ENCODE data around the gene ATP8B1.

ATP8B1 gene

DNA sequence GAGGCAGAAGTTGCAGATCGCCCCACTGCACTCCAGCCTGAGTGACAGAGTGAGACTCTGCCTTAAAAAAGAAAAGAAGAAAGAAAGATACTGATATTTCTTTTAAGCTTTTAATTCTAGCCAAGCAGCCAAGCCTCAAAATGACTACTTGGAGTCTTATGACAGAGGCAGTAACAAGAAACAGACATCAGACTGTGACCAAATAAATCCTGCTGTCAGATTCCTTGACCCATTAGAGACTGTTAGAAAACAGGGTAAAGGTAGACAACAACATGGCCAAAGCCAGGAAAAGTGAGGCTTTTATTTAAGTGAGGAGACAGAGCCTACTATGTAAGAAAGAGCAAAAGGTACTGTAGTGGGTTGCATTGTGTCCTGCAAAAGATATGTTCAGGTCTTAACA lies 98.1 kb downstream of the ATP8B1 start:
- TF ChIP-seq TCF12 (IDR thresholded peaks at IDR 0.05; ENCODE audit: low read depth) (no peak), CREB1 (IDR thresholded peaks at IDR 0.05; ENCODE audit: low read depth) (no peak), ZBTB7A (IDR thresholded peaks at IDR 0.05; ENCODE audit: low read depth) (no peak), NFIC (IDR thresholded peaks at IDR 0.05) (no peak), YY1 (IDR thresholded peaks at IDR 0.05; ENCODE audit: low read depth) (no peak)
- TF ChIP-seq, protein P1, sequence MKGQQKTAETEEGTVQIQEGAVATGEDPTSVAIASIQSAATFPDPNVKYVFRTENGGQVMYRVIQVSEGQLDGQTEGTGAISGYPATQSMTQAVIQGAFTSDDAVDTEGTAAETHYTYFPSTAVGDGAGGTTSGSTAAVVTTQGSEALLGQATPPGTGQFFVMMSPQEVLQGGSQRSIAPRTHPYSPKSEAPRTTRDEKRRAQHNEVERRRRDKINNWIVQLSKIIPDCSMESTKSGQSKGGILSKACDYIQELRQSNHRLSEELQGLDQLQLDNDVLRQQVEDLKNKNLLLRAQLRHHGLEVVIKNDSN (IDR thresholded peaks at IDR 0.05), result no peak

DNA sequence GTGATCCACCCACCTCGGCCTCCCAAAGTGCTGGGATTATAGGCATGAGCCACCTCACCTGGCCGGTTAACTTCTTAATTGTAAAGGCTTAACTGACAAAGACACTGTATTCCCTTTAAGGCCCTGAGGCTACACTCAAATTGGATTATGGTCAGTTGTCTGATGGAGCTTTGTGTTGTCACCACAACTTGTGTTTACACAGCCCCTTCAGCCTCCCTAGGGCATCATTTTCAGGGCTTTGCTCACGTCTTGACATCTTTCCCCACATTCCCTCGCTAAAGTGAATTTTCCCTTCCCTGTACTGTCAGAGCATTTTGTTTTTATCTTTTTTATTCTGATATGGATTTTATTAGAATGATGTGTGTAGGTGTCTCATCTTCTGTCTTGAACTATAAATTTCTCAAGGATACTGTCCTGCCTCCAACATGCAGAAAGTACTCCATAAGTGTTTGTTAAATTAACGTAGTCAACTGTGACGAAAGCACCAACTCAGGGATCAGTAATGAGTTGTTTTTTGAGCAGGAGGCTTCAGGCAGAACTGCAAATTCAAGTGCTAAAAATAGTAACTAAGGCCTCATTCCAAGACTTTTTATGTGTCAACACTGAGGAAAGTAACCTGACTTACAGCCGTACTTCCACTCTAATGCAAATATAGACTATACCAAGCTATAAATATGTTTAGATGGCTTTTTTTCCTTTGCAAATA lies 104.4 kb downstream of the ATP8B1 start:
- no peak for TF ChIP-seq TCF12 (IDR thresholded peaks at IDR 0.05; ENCODE audit: low read depth)
- no peak for TF ChIP-seq YY1 (IDR thresholded peaks at IDR 0.05; ENCODE audit: low read depth)
- no peak for TF ChIP-seq CREB1 (IDR thresholded peaks at IDR 0.05; ENCODE audit: low read depth)
- TF ChIP-seq EGR1 (IDR thresholded peaks at IDR 0.05), result no peak
- TF ChIP-seq, protein P2, sequence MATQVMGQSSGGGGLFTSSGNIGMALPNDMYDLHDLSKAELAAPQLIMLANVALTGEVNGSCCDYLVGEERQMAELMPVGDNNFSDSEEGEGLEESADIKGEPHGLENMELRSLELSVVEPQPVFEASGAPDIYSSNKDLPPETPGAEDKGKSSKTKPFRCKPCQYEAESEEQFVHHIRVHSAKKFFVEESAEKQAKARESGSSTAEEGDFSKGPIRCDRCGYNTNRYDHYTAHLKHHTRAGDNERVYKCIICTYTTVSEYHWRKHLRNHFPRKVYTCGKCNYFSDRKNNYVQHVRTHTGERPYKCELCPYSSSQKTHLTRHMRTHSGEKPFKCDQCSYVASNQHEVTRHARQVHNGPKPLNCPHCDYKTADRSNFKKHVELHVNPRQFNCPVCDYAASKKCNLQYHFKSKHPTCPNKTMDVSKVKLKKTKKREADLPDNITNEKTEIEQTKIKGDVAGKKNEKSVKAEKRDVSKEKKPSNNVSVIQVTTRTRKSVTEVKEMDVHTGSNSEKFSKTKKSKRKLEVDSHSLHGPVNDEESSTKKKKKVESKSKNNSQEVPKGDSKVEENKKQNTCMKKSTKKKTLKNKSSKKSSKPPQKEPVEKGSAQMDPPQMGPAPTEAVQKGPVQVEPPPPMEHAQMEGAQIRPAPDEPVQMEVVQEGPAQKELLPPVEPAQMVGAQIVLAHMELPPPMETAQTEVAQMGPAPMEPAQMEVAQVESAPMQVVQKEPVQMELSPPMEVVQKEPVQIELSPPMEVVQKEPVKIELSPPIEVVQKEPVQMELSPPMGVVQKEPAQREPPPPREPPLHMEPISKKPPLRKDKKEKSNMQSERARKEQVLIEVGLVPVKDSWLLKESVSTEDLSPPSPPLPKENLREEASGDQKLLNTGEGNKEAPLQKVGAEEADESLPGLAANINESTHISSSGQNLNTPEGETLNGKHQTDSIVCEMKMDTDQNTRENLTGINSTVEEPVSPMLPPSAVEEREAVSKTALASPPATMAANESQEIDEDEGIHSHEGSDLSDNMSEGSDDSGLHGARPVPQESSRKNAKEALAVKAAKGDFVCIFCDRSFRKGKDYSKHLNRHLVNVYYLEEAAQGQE (IDR thresholded peaks at IDR 0.05; ENCODE audit: low read depth), result no peak
- no peak for TF ChIP-seq NFIC (IDR thresholded peaks at IDR 0.05)
- no peak for TF ChIP-seq CEBPB (IDR thresholded peaks at IDR 0.05)
- no peak for TF ChIP-seq TAF1 (IDR thresholded peaks at IDR 0.05; ENCODE audit: low read depth)
- no peak for TF ChIP-seq EP300 (IDR thresholded peaks at IDR 0.05; ENCODE audit: borderline replicate concordance)
- TF ChIP-seq, protein P3, sequence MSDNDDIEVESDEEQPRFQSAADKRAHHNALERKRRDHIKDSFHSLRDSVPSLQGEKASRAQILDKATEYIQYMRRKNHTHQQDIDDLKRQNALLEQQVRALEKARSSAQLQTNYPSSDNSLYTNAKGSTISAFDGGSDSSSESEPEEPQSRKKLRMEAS (IDR thresholded peaks at IDR 0.05), result no peak
- no peak for TF ChIP-seq FOXM1 (IDR thresholded peaks at IDR 0.05; ENCODE audit: borderline replicate concordance, low read depth)
- no peak for TF ChIP-seq RAD21 (IDR thresholded peaks at IDR 0.05; ENCODE audit: low read depth)
- no peak for TF ChIP-seq TEAD4 (IDR thresholded peaks at IDR 0.05)
- no peak for TF ChIP-seq ZBTB7A (IDR thresholded peaks at IDR 0.05; ENCODE audit: low read depth)
- TF ChIP-seq, protein P1 (IDR thresholded peaks at IDR 0.05), result no peak

DNA sequence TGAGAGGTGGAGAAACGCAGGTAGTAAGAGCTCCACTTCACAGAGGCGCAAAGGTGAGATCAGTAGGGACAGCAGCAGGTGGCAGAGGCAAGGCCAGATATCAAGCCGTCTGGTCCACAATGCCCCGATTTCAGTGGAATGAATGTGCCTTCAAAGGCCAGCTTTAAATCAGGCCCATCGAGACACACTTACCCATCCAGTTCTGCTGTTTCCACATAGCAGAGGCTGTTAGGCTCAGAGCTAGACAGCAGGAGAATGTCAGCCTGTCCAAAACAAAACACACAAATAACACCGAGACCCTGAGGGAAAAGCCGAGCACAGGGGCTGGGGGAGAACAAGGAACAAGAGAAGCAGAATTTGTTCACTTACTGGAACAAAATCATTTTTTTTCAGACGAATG lies 105.7 kb downstream of the ATP8B1 start:
- TF ChIP-seq TEAD4 (IDR thresholded peaks at IDR 0.05), result no peak
- TF ChIP-seq NFIC (IDR thresholded peaks at IDR 0.05), result no peak
- no peak for TF ChIP-seq CEBPB (IDR thresholded peaks at IDR 0.05)
- TF ChIP-seq YY1 (IDR thresholded peaks at IDR 0.05; ENCODE audit: low read depth), result no peak
- TF ChIP-seq TCF12 (IDR thresholded peaks at IDR 0.05; ENCODE audit: low read depth), result no peak
- no peak for TF ChIP-seq EGR1 (IDR thresholded peaks at IDR 0.05)
- TF ChIP-seq TAF1 (IDR thresholded peaks at IDR 0.05; ENCODE audit: low read depth), result no peak
- TF ChIP-seq, protein P2 (IDR thresholded peaks at IDR 0.05; ENCODE audit: low read depth), result no peak
- no peak for TF ChIP-seq ZBTB7A (IDR thresholded peaks at IDR 0.05; ENCODE audit: low read depth)
- no peak for TF ChIP-seq CREB1 (IDR thresholded peaks at IDR 0.05; ENCODE audit: low read depth)
- TF ChIP-seq, protein P1 (IDR thresholded peaks at IDR 0.05), result no peak
- TF ChIP-seq RAD21 (IDR thresholded peaks at IDR 0.05; ENCODE audit: low read depth), result no peak
- TF ChIP-seq FOXM1 (IDR thresholded peaks at IDR 0.05; ENCODE audit: borderline replicate concordance, low read depth), result no peak
- no peak for TF ChIP-seq EP300 (IDR thresholded peaks at IDR 0.05; ENCODE audit: borderline replicate concordance)
- TF ChIP-seq, protein P3 (IDR thresholded peaks at IDR 0.05), result no peak

DNA sequence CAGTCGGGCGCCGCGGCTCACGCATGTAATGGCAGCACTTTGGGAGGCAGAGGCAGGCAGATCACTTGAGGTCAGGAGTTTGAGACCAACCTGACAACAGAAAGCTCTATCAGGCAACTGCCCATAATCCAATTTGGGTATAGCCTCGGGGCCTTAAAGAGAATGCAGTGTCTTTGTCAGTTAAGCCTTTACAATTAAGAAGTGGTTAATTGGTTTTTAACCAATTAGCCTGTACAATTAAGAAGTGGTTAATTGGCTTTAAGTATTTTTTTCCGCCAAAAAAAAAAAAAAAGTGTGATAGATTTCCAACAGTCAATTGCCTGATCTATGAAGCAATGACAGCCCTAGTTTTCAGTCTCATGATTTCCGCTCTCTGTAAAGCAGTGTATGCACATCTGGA lies 106.8 kb downstream of the ATP8B1 start:
- TF ChIP-seq CREB1 (IDR thresholded peaks at IDR 0.05; ENCODE audit: low read depth) (no peak), TCF12 (IDR thresholded peaks at IDR 0.05; ENCODE audit: low read depth) (no peak), FOXM1 (IDR thresholded peaks at IDR 0.05; ENCODE audit: borderline replicate concordance, low read depth) (no peak), CEBPB (IDR thresholded peaks at IDR 0.05) (no peak), YY1 (IDR thresholded peaks at IDR 0.05; ENCODE audit: low read depth) (no peak), EP300 (IDR thresholded peaks at IDR 0.05; ENCODE audit: borderline replicate concordance) (no peak), ZBTB7A (IDR thresholded peaks at IDR 0.05; ENCODE audit: low read depth) (no peak), TAF1 (IDR thresholded peaks at IDR 0.05; ENCODE audit: low read depth) (no peak), NFIC (IDR thresholded peaks at IDR 0.05) (no peak), RAD21 (IDR thresholded peaks at IDR 0.05; ENCODE audit: low read depth) (no peak), TEAD4 (IDR thresholded peaks at IDR 0.05) (no peak), EGR1 (IDR thresholded peaks at IDR 0.05) (no peak)
- TF ChIP-seq, protein P3 (IDR thresholded peaks at IDR 0.05), result no peak
- TF ChIP-seq, protein P1 (IDR thresholded peaks at IDR 0.05), result no peak
- TF ChIP-seq, protein P2 (IDR thresholded peaks at IDR 0.05; ENCODE audit: low read depth), result no peak

Measured in Ishikawa (cell line).